WTC11 (cell line): ENCODE measurements around the gene TGM1.

Source experiments
- AFF4 ChIP-seq: sonication (generic); formaldehyde crosslinking; IDR thresholded peaks from 2 replicates; pipeline ENCODE4 v1.8.1; 2023; ENCODE audit warnings: mild to moderate bottlenecking, missing genetic modification reagents, borderline replicate concordance
- CBFB ChIP-seq: sonication (generic); formaldehyde crosslinking; IDR thresholded peaks from 2 replicates; pipeline ENCODE4 v1.8.1; 2022; ENCODE audit warnings: mild to moderate bottlenecking, low read depth, missing genetic modification reagents
- CTCF ChIP-seq: fragments of 200-600 bp; IDR thresholded peaks from 2 replicates; pipeline ENCODE4 v1.8.0; 2022; ENCODE audit warnings: antibody characterized with exemption
- ERG ChIP-seq: fragments of 250-450 bp; sonication (Bioruptor Pico); IDR thresholded peaks from 2 replicates; pipeline ENCODE4 v1.8.0; 2021; ENCODE audit warnings: mild to moderate bottlenecking
- GABPB1 ChIP-seq: sonication (generic); formaldehyde crosslinking; IDR thresholded peaks from 2 replicates; pipeline ENCODE4 v1.8.1; 2023; ENCODE audit warnings: mild to moderate bottlenecking, missing genetic modification reagents
- IRF2 ChIP-seq: sonication (generic); formaldehyde crosslinking; IDR thresholded peaks from 2 replicates; pipeline ENCODE4 v1.8.0; 2022; ENCODE audit warnings: low read depth, missing genetic modification reagents, borderline replicate concordance
- TCF7 ChIP-seq: sonication (generic); formaldehyde crosslinking; IDR thresholded peaks from 2 replicates; pipeline ENCODE4 v1.8.0; 2022; ENCODE audit warnings: mild to moderate bottlenecking, low read depth, missing genetic modification reagents, moderate library complexity
- TF ChIP-seq, protein P1 (sequence below): sonication (generic); formaldehyde crosslinking; IDR thresholded peaks from 2 replicates; pipeline ENCODE4 v1.8.1; 2022; ENCODE audit warnings: low read depth, missing genetic modification reagents, borderline replicate concordance
- TF ChIP-seq, protein P2 (sequence below): sonication (generic); formaldehyde crosslinking; IDR thresholded peaks from 2 replicates; pipeline ENCODE4 v1.8.1; 2023; ENCODE audit warnings: mild to moderate bottlenecking, missing genetic modification reagents, moderate library complexity
- TF ChIP-seq, protein P3 (sequence below): sonication (generic); formaldehyde crosslinking; IDR thresholded peaks from 2 replicates; pipeline ENCODE4 v1.8.0; 2022; ENCODE audit warnings: mild to moderate bottlenecking, missing genetic modification reagents
- TF ChIP-seq, protein P4 (sequence below): sonication (generic); formaldehyde crosslinking; IDR thresholded peaks from 2 replicates; pipeline ENCODE4 v1.8.1; 2022; ENCODE audit warnings: mild to moderate bottlenecking, missing genetic modification reagents, moderate library complexity, borderline replicate concordance

- TF ChIP-seq CTCF = no peak
- TF ChIP-seq AFF4 = no peak
- no peak for TF ChIP-seq TCF7 (CRISPR knock-in tag)
- no peak for TF ChIP-seq IRF2
- no peak for TF ChIP-seq ERG (CRISPR knock-in tag)
- TF ChIP-seq, protein P1, sequence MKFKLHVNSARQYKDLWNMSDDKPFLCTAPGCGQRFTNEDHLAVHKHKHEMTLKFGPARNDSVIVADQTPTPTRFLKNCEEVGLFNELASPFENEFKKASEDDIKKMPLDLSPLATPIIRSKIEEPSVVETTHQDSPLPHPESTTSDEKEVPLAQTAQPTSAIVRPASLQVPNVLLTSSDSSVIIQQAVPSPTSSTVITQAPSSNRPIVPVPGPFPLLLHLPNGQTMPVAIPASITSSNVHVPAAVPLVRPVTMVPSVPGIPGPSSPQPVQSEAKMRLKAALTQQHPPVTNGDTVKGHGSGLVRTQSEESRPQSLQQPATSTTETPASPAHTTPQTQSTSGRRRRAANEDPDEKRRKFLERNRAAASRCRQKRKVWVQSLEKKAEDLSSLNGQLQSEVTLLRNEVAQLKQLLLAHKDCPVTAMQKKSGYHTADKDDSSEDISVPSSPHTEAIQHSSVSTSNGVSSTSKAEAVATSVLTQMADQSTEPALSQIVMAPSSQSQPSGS (CRISPR knock-in tag) = no peak
- TF ChIP-seq, protein P2, sequence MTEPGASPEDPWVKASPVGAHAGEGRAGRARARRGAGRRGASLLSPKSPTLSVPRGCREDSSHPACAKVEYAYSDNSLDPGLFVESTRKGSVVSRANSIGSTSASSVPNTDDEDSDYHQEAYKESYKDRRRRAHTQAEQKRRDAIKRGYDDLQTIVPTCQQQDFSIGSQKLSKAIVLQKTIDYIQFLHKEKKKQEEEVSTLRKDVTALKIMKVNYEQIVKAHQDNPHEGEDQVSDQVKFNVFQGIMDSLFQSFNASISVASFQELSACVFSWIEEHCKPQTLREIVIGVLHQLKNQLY (CRISPR knock-in tag) = no peak
- TF ChIP-seq, protein P3, sequence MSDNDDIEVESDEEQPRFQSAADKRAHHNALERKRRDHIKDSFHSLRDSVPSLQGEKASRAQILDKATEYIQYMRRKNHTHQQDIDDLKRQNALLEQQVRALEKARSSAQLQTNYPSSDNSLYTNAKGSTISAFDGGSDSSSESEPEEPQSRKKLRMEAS (CRISPR knock-in tag) = no peak
- TF ChIP-seq CBFB (CRISPR knock-in tag) = no peak
- TF ChIP-seq GABPB1 (CRISPR knock-in tag) = no peak
- TF ChIP-seq, protein P4, sequence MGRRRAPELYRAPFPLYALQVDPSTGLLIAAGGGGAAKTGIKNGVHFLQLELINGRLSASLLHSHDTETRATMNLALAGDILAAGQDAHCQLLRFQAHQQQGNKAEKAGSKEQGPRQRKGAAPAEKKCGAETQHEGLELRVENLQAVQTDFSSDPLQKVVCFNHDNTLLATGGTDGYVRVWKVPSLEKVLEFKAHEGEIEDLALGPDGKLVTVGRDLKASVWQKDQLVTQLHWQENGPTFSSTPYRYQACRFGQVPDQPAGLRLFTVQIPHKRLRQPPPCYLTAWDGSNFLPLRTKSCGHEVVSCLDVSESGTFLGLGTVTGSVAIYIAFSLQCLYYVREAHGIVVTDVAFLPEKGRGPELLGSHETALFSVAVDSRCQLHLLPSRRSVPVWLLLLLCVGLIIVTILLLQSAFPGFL = no peak
Observed at GRCh38 chr14:24285351-24285750, 22.4 kb upstream of the TGM1 start.
